ENCODE results near the gene MRGPRG. TPM values are rescaled to one million over a fixed set of nuclear protein-coding genes. Genes with fewer than 3 reads are reported as not detected.

MRGPRG gene
- total RNA-seq, 2 donors from 2014 or later: not detected

GRCh38 chr11:3219281-3219892 is 774 bp upstream of the MRGPRG start:
- Mint-ChIP-seq H3K4me3 (no peak overlapping the region), H3K4me1 (peaks cover 2% of the 10 kb centered on the region), H3K36me3 (ENCODE audit: low read depth) (no peaks in the 10 kb centered on the region), H3K9me3 (no peaks in the 10 kb centered on the region), H3K27ac (no peak overlapping the region), H3K27me3 (ENCODE audit: insufficient read depth) (peaks cover 50% of the 10 kb centered on the region)
- Histone ChIP-seq H3K27me3 (ENCODE audit: control insufficient read depth, insufficient read depth, low read length, poor library complexity, severe bottlenecking) (peaks cover 16% of the 10 kb centered on the region), H3K9me3 (ENCODE audit: control insufficient read depth, low read length) (no peaks in the 10 kb centered on the region), H3K27ac (ENCODE audit: low read depth, low read length) (no peak overlapping the region), H3K9ac (ENCODE audit: extremely low read depth, low read length, poor library complexity, severe bottlenecking) (no peak overlapping the region), H3K4me1 (ENCODE audit: control insufficient read depth, insufficient read depth, low read length) (no peaks in the 10 kb centered on the region), H3K4me3 (ENCODE audit: low read length) (no peak overlapping the region), H3K36me3 (ENCODE audit: control insufficient read depth, insufficient read depth, low read length) (no peaks in the 10 kb centered on the region)
- TF ChIP-seq, protein P1, sequence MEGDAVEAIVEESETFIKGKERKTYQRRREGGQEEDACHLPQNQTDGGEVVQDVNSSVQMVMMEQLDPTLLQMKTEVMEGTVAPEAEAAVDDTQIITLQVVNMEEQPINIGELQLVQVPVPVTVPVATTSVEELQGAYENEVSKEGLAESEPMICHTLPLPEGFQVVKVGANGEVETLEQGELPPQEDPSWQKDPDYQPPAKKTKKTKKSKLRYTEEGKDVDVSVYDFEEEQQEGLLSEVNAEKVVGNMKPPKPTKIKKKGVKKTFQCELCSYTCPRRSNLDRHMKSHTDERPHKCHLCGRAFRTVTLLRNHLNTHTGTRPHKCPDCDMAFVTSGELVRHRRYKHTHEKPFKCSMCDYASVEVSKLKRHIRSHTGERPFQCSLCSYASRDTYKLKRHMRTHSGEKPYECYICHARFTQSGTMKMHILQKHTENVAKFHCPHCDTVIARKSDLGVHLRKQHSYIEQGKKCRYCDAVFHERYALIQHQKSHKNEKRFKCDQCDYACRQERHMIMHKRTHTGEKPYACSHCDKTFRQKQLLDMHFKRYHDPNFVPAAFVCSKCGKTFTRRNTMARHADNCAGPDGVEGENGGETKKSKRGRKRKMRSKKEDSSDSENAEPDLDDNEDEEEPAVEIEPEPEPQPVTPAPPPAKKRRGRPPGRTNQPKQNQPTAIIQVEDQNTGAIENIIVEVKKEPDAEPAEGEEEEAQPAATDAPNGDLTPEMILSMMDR (conservative IDR thresholded peaks at IDR 0.05): no peak
- no CpG with 5 or more reads among the region's 14 CpGs for WGBS, 2 experiments (ENCODE audit: insufficient coverage in 1 of 2, insufficient read length in 1 of 2)
- DNase-seq: peak; percentile 49

DNA sequence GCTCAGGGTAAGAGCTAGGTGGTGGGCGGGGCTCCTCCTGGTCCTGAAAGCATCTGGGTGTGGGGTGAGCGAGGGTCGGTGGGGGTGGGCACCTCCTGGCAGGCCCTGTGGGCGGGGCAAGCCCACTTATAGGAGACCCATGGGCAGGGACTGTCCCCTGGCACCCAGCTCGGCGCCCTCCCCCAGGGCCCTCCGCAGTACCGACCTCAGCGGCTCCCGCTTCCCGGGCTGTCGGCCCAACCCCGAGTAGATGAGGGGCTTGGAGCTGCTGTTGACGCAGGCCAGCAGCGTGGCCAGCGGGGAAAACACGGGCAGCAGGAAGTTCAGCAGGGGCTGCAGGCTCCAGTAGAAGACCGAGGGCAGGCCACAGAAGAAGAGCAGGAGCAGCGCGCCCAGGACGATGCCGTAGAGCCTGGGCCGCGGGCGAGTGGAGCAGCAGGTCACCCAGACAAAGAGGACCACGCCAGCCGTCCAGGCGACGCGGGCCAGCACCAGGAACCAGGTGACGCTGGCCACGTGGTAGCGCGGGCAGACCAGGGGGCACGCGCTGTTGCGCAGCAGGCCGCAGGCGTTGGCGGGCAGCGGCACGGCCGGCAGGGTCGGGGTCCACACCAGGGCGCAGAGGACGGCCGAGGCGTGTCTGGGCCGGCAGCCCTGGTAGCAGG is 663 bp downstream of the MRGPRG start:
- H3K27me3 ChIP-seq (ENCODE audit: control insufficient read depth, insufficient read depth, low read length, poor library complexity, severe bottlenecking): peaks cover 16% of the 10 kb centered on the region
- Mint-ChIP-seq H3K4me1 (no peaks in the 10 kb centered on the region), H3K4me3 (no peak overlapping the region), H3K9me3 (no peaks in the 10 kb centered on the region), H3K27me3 (ENCODE audit: insufficient read depth) (peaks cover 51% of the 10 kb centered on the region), H3K36me3 (ENCODE audit: low read depth) (no peaks in the 10 kb centered on the region), H3K27ac (no peak overlapping the region)
- H3K9me3 ChIP-seq (ENCODE audit: control insufficient read depth, low read length): no peaks in the 10 kb centered on the region
- no peak overlapping the region for H3K27ac ChIP-seq (ENCODE audit: low read depth, low read length)
- no peaks in the 10 kb centered on the region for H3K4me1 ChIP-seq (ENCODE audit: control insufficient read depth, insufficient read depth, low read length)
- peak; percentile 40 for DNase-seq
- no CpG with 5 or more reads among the region's 49 CpGs for WGBS, 2 experiments (ENCODE audit: insufficient coverage in 1 of 2, insufficient read length in 1 of 2)
- H3K4me3 ChIP-seq (ENCODE audit: low read length): no peak overlapping the region
- no peak overlapping the region for H3K9ac ChIP-seq (ENCODE audit: extremely low read depth, low read length, poor library complexity, severe bottlenecking)
- TF ChIP-seq, protein P1 (conservative IDR thresholded peaks at IDR 0.05): no peak
- H3K36me3 ChIP-seq (ENCODE audit: control insufficient read depth, insufficient read depth, low read length): no peaks in the 10 kb centered on the region

GRCh38 chr11:3216027-3216525 is 2.5 kb downstream of the MRGPRG start:
- Histone ChIP-seq H3K9ac (ENCODE audit: extremely low read depth, low read length, poor library complexity, severe bottlenecking) (no peak overlapping the region), H3K4me3 (ENCODE audit: low read length) (no peak overlapping the region), H3K4me1 (ENCODE audit: control insufficient read depth, insufficient read depth, low read length) (no peaks in the 10 kb centered on the region), H3K36me3 (ENCODE audit: control insufficient read depth, insufficient read depth, low read length) (no peaks in the 10 kb centered on the region), H3K27me3 (ENCODE audit: control insufficient read depth, insufficient read depth, low read length, poor library complexity, severe bottlenecking) (peaks cover 16% of the 10 kb centered on the region), H3K9me3 (ENCODE audit: control insufficient read depth, low read length) (peaks cover 7% of the 10 kb centered on the region), H3K27ac (ENCODE audit: low read depth, low read length) (no peak overlapping the region)
- no peaks in the 10 kb centered on the region for H3K4me1 Mint-ChIP-seq
- H3K9me3 Mint-ChIP-seq: peaks cover 9% of the 10 kb centered on the region
- no peak overlapping the region for H3K27ac Mint-ChIP-seq
- DNase-seq: peak; percentile 47
- no peak overlapping the region for H3K4me3 Mint-ChIP-seq
- 76 to 78% methylated on average over 7 to 11 of the region's 11 CpGs for WGBS, 2 experiments (ENCODE audit: insufficient coverage in 1 of 2, insufficient read length in 1 of 2)
- TF ChIP-seq, protein P1 (conservative IDR thresholded peaks at IDR 0.05): no peak
- H3K36me3 Mint-ChIP-seq (ENCODE audit: low read depth): no peaks in the 10 kb centered on the region
- peaks cover 50% of the 10 kb centered on the region for H3K27me3 Mint-ChIP-seq (ENCODE audit: insufficient read depth)

Measured in endodermal cell (in vitro differentiated cells).